SU-DHL-6 (cell line): ENCODE data around the gene FOXS1.
"Not testable (repeated sequence)": the region's sequence is repeated elsewhere in the genome, so short reads cannot be mapped to it uniquely, and the experiment has no call there.

ENCODE experiments used
- H2AFZ ChIP-seq: fragments of 200-600 bp; sonication (generic); 2 replicates; pipeline ENCODE4 v1.6.1; 2014; ENCODE audit warnings: low read depth, mild to moderate bottlenecking, moderate library complexity, mixed read lengths, antibody characterized with exemption, low read length; ENCODE audit not compliant: severe bottlenecking
- H3F3A ChIP-seq: fragments of 200-600 bp; shearing (Covaris generic); 2 replicates; pipeline ENCODE4 v1.6.0; 2016; ENCODE audit warnings: antibody characterized with exemption, mild to moderate bottlenecking; ENCODE audit not compliant: insufficient read depth
- H3K27ac ChIP-seq: fragments of 200-600 bp; sonication (generic); 2 replicates; pipeline ENCODE4 v1.5.1; 2016; ENCODE audit warnings: low read depth, mild to moderate bottlenecking, low read length, moderate library complexity, mixed read lengths
- H3K27me3 ChIP-seq: fragments of 200-600 bp; sonication (generic), shearing (Covaris generic); 2 replicates; pipeline ENCODE4 v1.6.0; 2014; ENCODE audit warnings: mild to moderate bottlenecking, low read length
- H3K36me3 ChIP-seq: fragments of 200-600 bp; sonication (generic); 2 replicates; pipeline ENCODE4 v1.6.1; 2014; ENCODE audit warnings: mild to moderate bottlenecking, low read length, mixed read lengths
- H3K4me2 ChIP-seq: fragments of 300-600, 200-600 bp; shearing (Covaris generic), sonication (generic); 2 replicates; pipeline ENCODE4 v1.6.0; 2014; ENCODE audit warnings: low read length, low read depth, mild to moderate bottlenecking; ENCODE audit not compliant: poor library complexity, severe bottlenecking
- H3K4me3 ChIP-seq: fragments of 200-600 bp; sonication (generic); 2 replicates; pipeline ENCODE4 v1.5.1; 2014; ENCODE audit warnings: antibody characterized with exemption, low read length, mild to moderate bottlenecking, mixed read lengths; ENCODE audit not compliant: insufficient read depth, poor library complexity, severe bottlenecking
- H3K79me2 ChIP-seq: fragments of 200-600 bp; sonication (generic); 2 replicates; pipeline ENCODE4 v1.6.1; 2014; ENCODE audit warnings: mild to moderate bottlenecking, low read length, moderate library complexity; ENCODE audit not compliant: insufficient read depth
- H3K9ac ChIP-seq: fragments of 200-600 bp; sonication (generic); 2 replicates; pipeline ENCODE4 v1.7.0; 2014; ENCODE audit warnings: mild to moderate bottlenecking, low read length
- H3K9me2 ChIP-seq: fragments of 200-600 bp; sonication (generic); replicated peaks from 2 replicates; pipeline ENCODE4 v1.6.1; 2014; ENCODE audit warnings: low read length; ENCODE audit not compliant: insufficient read depth
- H3K9me3 ChIP-seq: fragments of 200-600 bp; sonication (generic); 2 replicates; pipeline ENCODE4 v1.6.1; 2014; ENCODE audit warnings: low read length, mixed read lengths; ENCODE audit not compliant: insufficient read depth
- H4K20me1 ChIP-seq: fragments of 200-600 bp; sonication (generic); 2 replicates; pipeline ENCODE4 v1.6.1; 2014; ENCODE audit warnings: low read depth, mild to moderate bottlenecking, antibody characterized with exemption, low read length, moderate library complexity, mixed read lengths
- CTCF ChIP-seq: fragments of 200-600 bp; sonication (generic); IDR thresholded peaks from one replicate; pipeline ENCODE4 v1.5.1; 2017; ENCODE audit warnings: antibody characterized with exemption, mild to moderate bottlenecking, low read length, moderate library complexity; ENCODE audit not compliant: insufficient read depth, poor library complexity, severe bottlenecking
- EZH2phosphoT487 ChIP-seq: fragments of 200-600 bp; sonication (generic), shearing (Covaris generic); conservative IDR thresholded peaks from 2 replicates; pipeline ENCODE4 v1.6.1; 2018; ENCODE audit warnings: mild to moderate bottlenecking, antibody characterized with exemption, low read length, moderate library complexity, mixed read lengths

Gene FOXS1

GRCh38 chr20:31815408-31816188 lies 29.8 kb downstream of the FOXS1 start:
- Histone ChIP-seq H2AFZ (no peak overlapping the region), H3K27ac (no peak overlapping the region)

GRCh38 chr20:31814142-31814541 lies 31.3 kb downstream of the FOXS1 start:
- not testable (repeated sequence) for H3K9me2 ChIP-seq, H4K20me1 ChIP-seq, H3K36me3 ChIP-seq, H3K9me3 ChIP-seq, H3K27ac ChIP-seq, H3F3A ChIP-seq, H3K9ac ChIP-seq, H3K27me3 ChIP-seq, H3K79me2 ChIP-seq, H3K4me2 ChIP-seq, H2AFZ ChIP-seq, H3K4me3 ChIP-seq

More at GRCh38 chr20:31815408-31816188, 29.8 kb downstream of the FOXS1 start:
- H3K27me3 ChIP-seq: no peaks in the 10 kb centered on the region
- no peaks in the 10 kb centered on the region for H3K9me2 ChIP-seq
- H3K4me2 ChIP-seq: no peak overlapping the region
- H3K79me2 ChIP-seq: no peaks in the 10 kb centered on the region
- H3F3A ChIP-seq: no peaks in the 10 kb centered on the region
- TF ChIP-seq CTCF (no peak), EZH2phosphoT487 (no peak)
- no peaks in the 10 kb centered on the region for H3K36me3 ChIP-seq
- H4K20me1 ChIP-seq: no peaks in the 10 kb centered on the region
- H3K9me3 ChIP-seq: no peaks in the 10 kb centered on the region
- H3K4me3 ChIP-seq: no peak overlapping the region
- no peak overlapping the region for H3K9ac ChIP-seq

- H3K9ac ChIP-seq: no peak overlapping the region
These were observed 31.8 kb downstream of the FOXS1 start for GRCh38 chr20:31813611-31814010.

More at GRCh38 chr20:31813611-31814010, 31.8 kb downstream of the FOXS1 start:
- Histone ChIP-seq H3K9me2 (no peaks in the 10 kb centered on the region), H3K79me2 (no peaks in the 10 kb centered on the region), H3K27me3 (no peaks in the 10 kb centered on the region), H3K27ac (no peak overlapping the region), H3K4me2 (no peak overlapping the region), H4K20me1 (no peaks in the 10 kb centered on the region), H3K9me3 (no peaks in the 10 kb centered on the region), H3K4me3 (no peak overlapping the region), H3K36me3 (no peaks in the 10 kb centered on the region), H2AFZ (no peak overlapping the region), H3F3A (peaks cover 3% of the 10 kb centered on the region; the same call in 1 of the 2 replicates)
- no peak for TF ChIP-seq EZH2phosphoT487
- no peak for TF ChIP-seq CTCF
